Fibroblast of lung (primary cell): ENCODE results near the gene PCK2. TPM values are rescaled to one million over a fixed set of nuclear protein-coding genes. Genes with fewer than 3 reads are reported as not detected.

Source experiments
- DNase-seq, 2 donors: peaks; one replicate each; pipeline versions ENCODE4 v3.0.0 to v3.0.0-alpha.2; 2010; ENCODE audit warnings: low read depth in 2 of 2
- H2AFZ ChIP-seq: 2 replicates; pipeline ENCODE4 v1.5.1; 2012; ENCODE audit warnings: low read length, control low read depth, inconsistent platforms
- H3K27ac ChIP-seq: 2 replicates; pipeline ENCODE4 v1.5.1; 2011; ENCODE audit warnings: low read length, control low read depth; ENCODE audit not compliant: insufficient read depth
- H3K27me3 ChIP-seq: 2 replicates; pipeline ENCODE4 v1.5.1; 2011; ENCODE audit warnings: mild to moderate bottlenecking, low read length; ENCODE audit not compliant: control insufficient read depth, insufficient read depth
- H3K36me3 ChIP-seq: 2 replicates; pipeline ENCODE4 v1.5.1; 2011; ENCODE audit warnings: low read length; ENCODE audit not compliant: control insufficient read depth, insufficient read depth
- H3K4me1 ChIP-seq: 2 replicates; pipeline ENCODE4 v1.5.1; 2011; ENCODE audit warnings: low read length; ENCODE audit not compliant: control insufficient read depth, insufficient read depth; ENCODE audit errors: extremely low read depth
- H3K4me2 ChIP-seq: 2 replicates; pipeline ENCODE4 v1.5.1; 2011; ENCODE audit warnings: low read length, control low read depth; ENCODE audit not compliant: insufficient read depth; ENCODE audit errors: extremely low read depth
- H3K4me3 ChIP-seq, 4 experiments: fragments of 200-600 bp in 1 of 4; sonication (generic) in 1 of 4; replicated peaks in 1 of 4; 2 replicates each; pipeline ENCODE4 v1.5.1; 2011 to 2016; ENCODE audit warnings: low read length in 4 of 4, low read depth in 3 of 4, mild to moderate bottlenecking in 3 of 4, control low read depth in 2 of 4, inconsistent platforms in 1 of 4, mixed read lengths in 1 of 4; ENCODE audit not compliant: insufficient read depth in 1 of 4; ENCODE audit errors: control extremely low read depth in 1 of 4
- H3K79me2 ChIP-seq: 2 replicates; pipeline ENCODE4 v1.5.1; 2012; ENCODE audit warnings: mild to moderate bottlenecking, low read length, inconsistent platforms; ENCODE audit not compliant: control insufficient read depth, insufficient read depth
- H3K9ac ChIP-seq: 2 replicates; pipeline ENCODE4 v1.5.1; 2011; ENCODE audit warnings: mild to moderate bottlenecking, low read length, control low read depth; ENCODE audit not compliant: insufficient read depth
- H3K9me3 ChIP-seq: 2 replicates; pipeline ENCODE4 v1.5.1; 2012; ENCODE audit warnings: low read depth, low read length; ENCODE audit not compliant: control insufficient read depth, insufficient read depth
- H4K20me1 ChIP-seq: 2 replicates; pipeline ENCODE4 v1.5.1; 2011; ENCODE audit warnings: low read length; ENCODE audit not compliant: control insufficient read depth, insufficient read depth; ENCODE audit errors: extremely low read depth
- CTCF ChIP-seq, 2 donors: IDR thresholded peaks in 1 of 2; conservative IDR thresholded peaks in 1 of 2; 1 replicate in 1 of 2; 2 replicates in 1 of 2; pipeline ENCODE4 v1.5.1; 2011 to 2012; ENCODE audit warnings: low read length in 2 of 2, control low read depth in 1 of 2, inconsistent platforms in 1 of 2, low read depth in 1 of 2, mild to moderate bottlenecking in 1 of 2
- EZH2 ChIP-seq: IDR thresholded peaks from 2 replicates; pipeline ENCODE4 v1.5.1; 2012; ENCODE audit warnings: low read length, control low read depth, mild to moderate bottlenecking; ENCODE audit errors: missing control alignments
- polyA plus RNA-seq, 2 donors: library from polyadenylated mRNA; depleted of rRNA in 1 of 2; stranded (reverse) in 1 of 2; unstranded in 1 of 2; fragments of >200 nt; gene quantifications; 2 replicates each; pipeline ENCODE4 v1.2.1, GENCODE V29; 2011 to 2012; ENCODE audit warnings: missing spikeins in 1 of 2
- total RNA-seq: library from RNA; depleted of rRNA; stranded (reverse); fragments of >200 nt; gene quantifications from 2 replicates; pipeline ENCODE4 v1.2.1, GENCODE V29; 2014

PCK2 gene
- total and polyA plus RNA-seq, 2 donors (not counting 1 experiment from before 2014, with no cell fraction given) = 15.9 to 71.3 TPM

GRCh38 chr14:24074625-24075484, 19.3 kb upstream of the PCK2 start:
- no peaks in the 10 kb centered on the region for H3K9me3 ChIP-seq
- H3K9ac ChIP-seq = no peak overlapping the region
- TF ChIP-seq CTCF (conservative IDR thresholded peaks at IDR 0.05 in 1 of 2, IDR thresholded peaks at IDR 0.05 in 1 of 2; ENCODE audit: low read depth in 1 of 2, low read length in 2 of 2) (no peak), EZH2 (no peak)
- no peak overlapping the region for H3K4me2 ChIP-seq
- no peaks in the 10 kb centered on the region for H4K20me1 ChIP-seq
- H3K36me3 ChIP-seq = no peaks in the 10 kb centered on the region
- H3K4me1 ChIP-seq = no peaks in the 10 kb centered on the region
- no peaks in the 10 kb centered on the region for H3K79me2 ChIP-seq
- H3K4me3 ChIP-seq = no peak overlapping the region
- peaks cover 13% of the 10 kb centered on the region for H3K27me3 ChIP-seq
- H3K27ac ChIP-seq = no peak overlapping the region
- H2AFZ ChIP-seq = no peak overlapping the region
- DNase-seq = no peak

- Histone ChIP-seq H3K79me2 (no peaks in the 10 kb centered on the region), H3K27ac (no peak overlapping the region), H3K9ac (no peak overlapping the region), H2AFZ (no peak overlapping the region), H4K20me1 (no peaks in the 10 kb centered on the region), H3K9me3 (no peaks in the 10 kb centered on the region), H3K27me3 (peaks cover 18% of the 10 kb centered on the region), H3K4me1 (peaks cover under 1% of the 10 kb centered on the region), H3K36me3 (no peaks in the 10 kb centered on the region), H3K4me2 (no peak overlapping the region), H3K4me3 (no peak overlapping the region)
- no peak for TF ChIP-seq CTCF (conservative IDR thresholded peaks at IDR 0.05 in 1 of 2, IDR thresholded peaks at IDR 0.05 in 1 of 2; ENCODE audit: low read depth in 1 of 2, low read length in 2 of 2)
- no peak for TF ChIP-seq EZH2
- DNase-seq = no peak
Measured at GRCh38 chr14:24075485-24076301, 18.4 kb upstream of the PCK2 start.

GRCh38 chr14:24076302-24076601, 17.9 kb upstream of the PCK2 start:
- no peak overlapping the region for H3K9ac ChIP-seq
- H3K9me3 ChIP-seq = no peaks in the 10 kb centered on the region
- DNase-seq = no peak
- H3K4me1 ChIP-seq = peaks cover 3% of the 10 kb centered on the region
- H2AFZ ChIP-seq = no peak overlapping the region
- H3K4me3 ChIP-seq = no peak overlapping the region
- no peak overlapping the region for H3K4me2 ChIP-seq
- H3K36me3 ChIP-seq = no peaks in the 10 kb centered on the region
- H4K20me1 ChIP-seq = no peaks in the 10 kb centered on the region
- H3K27ac ChIP-seq = no peak overlapping the region
- TF ChIP-seq EZH2 (no peak), CTCF (conservative IDR thresholded peaks at IDR 0.05 in 1 of 2, IDR thresholded peaks at IDR 0.05 in 1 of 2; ENCODE audit: low read depth in 1 of 2, low read length in 2 of 2) (no peak)
- H3K27me3 ChIP-seq = peaks cover 18% of the 10 kb centered on the region
- H3K79me2 ChIP-seq = no peaks in the 10 kb centered on the region
